ENCODE results near the gene ADGRB2.

GRCh38 chr1:31691951-31692350 is 72.2 kb downstream of the ADGRB2 start:
- TF ChIP-seq, protein P1, sequence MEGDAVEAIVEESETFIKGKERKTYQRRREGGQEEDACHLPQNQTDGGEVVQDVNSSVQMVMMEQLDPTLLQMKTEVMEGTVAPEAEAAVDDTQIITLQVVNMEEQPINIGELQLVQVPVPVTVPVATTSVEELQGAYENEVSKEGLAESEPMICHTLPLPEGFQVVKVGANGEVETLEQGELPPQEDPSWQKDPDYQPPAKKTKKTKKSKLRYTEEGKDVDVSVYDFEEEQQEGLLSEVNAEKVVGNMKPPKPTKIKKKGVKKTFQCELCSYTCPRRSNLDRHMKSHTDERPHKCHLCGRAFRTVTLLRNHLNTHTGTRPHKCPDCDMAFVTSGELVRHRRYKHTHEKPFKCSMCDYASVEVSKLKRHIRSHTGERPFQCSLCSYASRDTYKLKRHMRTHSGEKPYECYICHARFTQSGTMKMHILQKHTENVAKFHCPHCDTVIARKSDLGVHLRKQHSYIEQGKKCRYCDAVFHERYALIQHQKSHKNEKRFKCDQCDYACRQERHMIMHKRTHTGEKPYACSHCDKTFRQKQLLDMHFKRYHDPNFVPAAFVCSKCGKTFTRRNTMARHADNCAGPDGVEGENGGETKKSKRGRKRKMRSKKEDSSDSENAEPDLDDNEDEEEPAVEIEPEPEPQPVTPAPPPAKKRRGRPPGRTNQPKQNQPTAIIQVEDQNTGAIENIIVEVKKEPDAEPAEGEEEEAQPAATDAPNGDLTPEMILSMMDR (conservative IDR thresholded peaks at IDR 0.05 in 1 of 2, IDR thresholded peaks at IDR 0.05 in 1 of 2; ENCODE audit: extremely low read depth in 1 of 2, insufficient read depth in 1 of 2, low read depth in 1 of 2, low read length in 2 of 2): no peak
- TF ChIP-seq EZH2 (IDR thresholded peaks at IDR 0.05; ENCODE audit: borderline replicate concordance, low read length): no peak

All from mammary epithelial cell (primary cell).